ENCODE data around the gene IMPDH2. TPM values are rescaled to one million over a fixed set of nuclear protein-coding genes. Genes with fewer than 3 reads are reported as not detected.

The IMPDH2 gene
- 208 TPM for total RNA-seq
- polyA plus RNA-seq, result 85.7 TPM
- long read RNA-seq, donor 1, partial matches to known transcripts, result 0 of 6 reads
- long read RNA-seq, donor 1, other reads (novel, unspliced or antisense), result 0 of 6 reads
- long read RNA-seq, donor 2, transcript IMPDH2-205 (2 exons, 420 nt), result minor isoform, 5 of 118 reads
- long read RNA-seq, donor 2, transcript IMPDH2-201 (14 exons, 1,643 nt), result major isoform, 88 of 118 reads
- long read RNA-seq, donor 2, partial matches to known transcripts, result 22 of 118 reads
- long read RNA-seq, donor 2, other reads (novel, unspliced or antisense), result 0 of 118 reads
- long read RNA-seq, donor 3, transcript IMPDH2-205 (2 exons, 420 nt), result minor isoform, 5 of 95 reads
- long read RNA-seq, donor 3, transcript IMPDH2-201 (14 exons, 1,643 nt), result major isoform, 61 of 95 reads
- long read RNA-seq, donor 3, partial matches to known transcripts, result 29 of 95 reads
- long read RNA-seq, donor 3, other reads (novel, unspliced or antisense), result 0 of 95 reads
- long read RNA-seq, donor 4, transcript IMPDH2-201 (14 exons, 1,643 nt), result major isoform, 13 of 33 reads
- long read RNA-seq, donor 4, partial matches to known transcripts, result 16 of 33 reads
- long read RNA-seq, donor 4, other reads (novel, unspliced or antisense), result 0 of 33 reads
- long read RNA-seq, donor 5, transcript IMPDH2-201 (14 exons, 1,643 nt), result major isoform, 74 of 136 reads
- long read RNA-seq, donor 5, transcript IMPDH2-205 (2 exons, 420 nt), result minor isoform, 6 of 136 reads
- long read RNA-seq, donor 5, partial matches to known transcripts, result 52 of 136 reads
- long read RNA-seq, donor 5, other reads (novel, unspliced or antisense), result 0 of 136 reads
- long read RNA-seq, donor 6, transcript IMPDH2-201 (14 exons, 1,643 nt), result major isoform, 37 of 41 reads
- long read RNA-seq, donor 6, partial matches to known transcripts, result 0 of 41 reads
- long read RNA-seq, donor 6, other reads (novel, unspliced or antisense), result 0 of 41 reads
- long read RNA-seq, donor 7, transcript IMPDH2-205 (2 exons, 420 nt), result minor isoform, 9 of 65 reads
- long read RNA-seq, donor 7, transcript IMPDH2-201 (14 exons, 1,643 nt), result major isoform, 41 of 65 reads
- long read RNA-seq, donor 7, partial matches to known transcripts, result 14 of 65 reads
- long read RNA-seq, donor 7, other reads (novel, unspliced or antisense), result 0 of 65 reads
- long read RNA-seq, donor 8, transcript IMPDH2-201 (14 exons, 1,643 nt), result major isoform, 26 of 27 reads
- long read RNA-seq, donor 8, partial matches to known transcripts, result 0 of 27 reads
- long read RNA-seq, donor 8, other reads (novel, unspliced or antisense), result 0 of 27 reads
- long read RNA-seq, donor 9, transcript IMPDH2-201 (14 exons, 1,643 nt), result major isoform, 31 of 33 reads
- long read RNA-seq, donor 9, partial matches to known transcripts, result 0 of 33 reads
- long read RNA-seq, donor 9, other reads (novel, unspliced or antisense), result 0 of 33 reads
- long read RNA-seq, donor 10, transcript IMPDH2-201 (14 exons, 1,643 nt), result major isoform, 25 of 28 reads
- long read RNA-seq, donor 10, partial matches to known transcripts, result 0 of 28 reads
- long read RNA-seq, donor 10, other reads (novel, unspliced or antisense), result 0 of 28 reads

GRCh38 chr3:49028673-49029562, at the start of gene IMPDH2:
TSS of gene IMPDH2 (minus strand) at chr3:49029398. CDS start at chr3:49029350, 48 bp downstream.
- H3K4me3 ChIP-seq (ENCODE audit: low read length in 2 of 2), result peak within 1 kb of the TSS; percentile 64 to 73
- DNase-seq (ENCODE audit: low read depth in 6 of 9, low spot score in 9 of 9), result peak; percentile 86 to 97 (median 92)
- H3K27ac ChIP-seq (ENCODE audit: low read depth in 1 of 2, low read length in 1 of 2), result peak within 1 kb of the TSS; percentile 75 to 92
- H3K9me3 ChIP-seq (ENCODE audit: control insufficient read depth in 2 of 2, insufficient read depth in 1 of 2, low read length in 1 of 2), result no peaks in the 10 kb centered on the region
- peaks cover 55 to 75% of the 10 kb centered on the region in 2 donors for H3K36me3 ChIP-seq (ENCODE audit: control insufficient read depth in 2 of 2, insufficient read depth in 2 of 2, low read length in 1 of 2)
- H3K27me3 ChIP-seq (ENCODE audit: control insufficient read depth in 2 of 2, insufficient read depth in 1 of 2, low read length in 1 of 2), result no peaks in the 10 kb centered on the region
- peaks cover 7 to 20% of the 10 kb centered on the region in 2 donors for H3K4me1 ChIP-seq (ENCODE audit: control insufficient read depth in 2 of 2, insufficient read depth in 2 of 2, low read length in 2 of 2)
- 2% methylated on average over 55 of the region's 55 CpGs for WGBS

DNA sequence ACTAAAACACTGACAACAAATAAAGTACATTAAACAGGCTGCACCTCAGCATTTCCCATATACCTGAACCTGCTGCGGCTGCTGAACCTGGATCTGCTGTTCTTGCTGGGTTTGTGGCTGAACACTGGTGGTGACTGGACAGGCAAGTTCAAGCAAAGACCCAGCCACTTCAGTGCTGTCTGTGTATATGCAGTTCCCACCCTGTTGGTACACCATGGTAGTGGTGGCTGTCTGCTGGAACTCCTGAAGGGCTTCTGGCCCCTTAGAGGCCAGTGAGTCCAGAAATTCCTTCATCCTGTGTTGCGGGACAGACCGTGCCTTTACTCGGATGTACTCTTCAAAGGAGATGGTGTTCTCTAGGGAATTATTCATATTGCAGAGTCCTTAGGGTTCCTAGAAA, 47.4 kb upstream of the IMPDH2 start:
- no peaks in the 10 kb centered on the region for H3K4me1 ChIP-seq (ENCODE audit: control insufficient read depth in 2 of 2, insufficient read depth in 2 of 2, low read length in 2 of 2)
- 99% methylated on average over 4 of the region's 4 CpGs for WGBS
- H3K4me3 ChIP-seq (ENCODE audit: low read length in 2 of 2), result no peak overlapping the region
- peaks cover 60 to 72% of the 10 kb centered on the region in 2 donors for H3K36me3 ChIP-seq (ENCODE audit: control insufficient read depth in 2 of 2, insufficient read depth in 2 of 2, low read length in 1 of 2)
- no peaks in the 10 kb centered on the region for H3K9me3 ChIP-seq (ENCODE audit: control insufficient read depth in 2 of 2, insufficient read depth in 1 of 2, low read length in 1 of 2)
- no peak for DNase-seq (ENCODE audit: low read depth in 6 of 9, low spot score in 9 of 9)
- H3K27me3 ChIP-seq (ENCODE audit: control insufficient read depth in 2 of 2, insufficient read depth in 1 of 2, low read length in 1 of 2), result no peaks in the 10 kb centered on the region
- no peak overlapping the region for H3K27ac ChIP-seq (ENCODE audit: low read depth in 1 of 2, low read length in 1 of 2)

DNA sequence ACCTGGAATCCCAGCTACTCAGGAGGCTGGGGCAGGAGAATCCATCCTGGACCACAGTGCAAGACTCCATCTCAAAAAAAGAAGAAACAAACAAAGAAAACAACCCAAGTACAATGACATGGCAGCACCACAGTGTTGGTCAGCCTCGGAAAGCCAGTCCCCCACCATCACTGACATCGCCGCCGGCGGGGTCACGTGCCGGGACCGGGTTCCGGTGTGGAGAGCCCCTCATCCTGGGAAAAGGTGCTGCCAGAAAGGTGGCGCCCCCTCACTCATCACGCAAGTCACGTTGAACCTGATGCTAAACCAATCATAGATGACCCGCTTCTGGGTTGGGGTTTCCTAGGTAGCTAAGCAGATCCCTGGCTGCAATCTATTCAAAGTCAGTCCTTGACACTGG, 46.9 kb upstream of the IMPDH2 start:
- no peak overlapping the region for H3K4me3 ChIP-seq (ENCODE audit: low read length in 2 of 2)
- H3K36me3 ChIP-seq (ENCODE audit: control insufficient read depth in 2 of 2, insufficient read depth in 2 of 2, low read length in 1 of 2), result peaks cover 66 to 77% of the 10 kb centered on the region in 2 donors
- no peaks in the 10 kb centered on the region for H3K27me3 ChIP-seq (ENCODE audit: control insufficient read depth in 2 of 2, insufficient read depth in 1 of 2, low read length in 1 of 2)
- WGBS, result 93% methylated on average over 13 of the region's 13 CpGs
- no peak for DNase-seq (ENCODE audit: low read depth in 6 of 9, low spot score in 9 of 9)
- no peaks in the 10 kb centered on the region for H3K9me3 ChIP-seq (ENCODE audit: control insufficient read depth in 2 of 2, insufficient read depth in 1 of 2, low read length in 1 of 2)
- H3K27ac ChIP-seq (ENCODE audit: low read depth in 1 of 2, low read length in 1 of 2), result no peak overlapping the region
- no peaks in the 10 kb centered on the region for H3K4me1 ChIP-seq (ENCODE audit: control insufficient read depth in 2 of 2, insufficient read depth in 2 of 2, low read length in 2 of 2)

DNA sequence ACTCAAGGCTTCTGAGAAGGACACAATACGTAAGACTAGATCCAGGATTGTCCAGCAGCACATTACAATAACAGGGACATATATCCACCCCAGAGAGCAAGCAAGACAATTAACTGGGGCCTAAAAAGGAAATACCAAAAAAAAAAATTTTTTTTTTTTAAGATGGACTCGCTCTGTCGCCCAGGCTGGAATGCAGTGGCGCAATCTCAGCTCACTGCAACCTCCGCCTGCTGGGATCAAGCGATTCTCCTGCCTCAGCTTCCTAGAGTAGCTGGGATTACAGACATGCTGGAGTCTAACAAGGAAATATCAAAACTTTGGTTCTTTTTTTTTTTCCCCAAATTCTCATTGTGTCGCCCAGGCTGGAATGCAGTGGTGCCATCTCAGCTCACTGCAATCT, 28.8 kb upstream of the IMPDH2 start:
- H3K27ac ChIP-seq (ENCODE audit: low read depth in 1 of 2, low read length in 1 of 2), result no peak overlapping the region
- WGBS, result 98% methylated on average over 7 of the region's 7 CpGs
- peaks cover 60 to 68% of the 10 kb centered on the region in 2 donors for H3K36me3 ChIP-seq (ENCODE audit: control insufficient read depth in 2 of 2, insufficient read depth in 2 of 2, low read length in 1 of 2)
- no peaks in the 10 kb centered on the region for H3K4me1 ChIP-seq (ENCODE audit: control insufficient read depth in 2 of 2, insufficient read depth in 2 of 2, low read length in 2 of 2)
- H3K9me3 ChIP-seq (ENCODE audit: control insufficient read depth in 2 of 2, insufficient read depth in 1 of 2, low read length in 1 of 2), result no peaks in the 10 kb centered on the region
- H3K27me3 ChIP-seq (ENCODE audit: control insufficient read depth in 2 of 2, insufficient read depth in 1 of 2, low read length in 1 of 2), result no peaks in the 10 kb centered on the region
- DNase-seq (ENCODE audit: low read depth in 6 of 9, low spot score in 9 of 9), result no peak
- H3K4me3 ChIP-seq (ENCODE audit: low read length in 2 of 2), result no peak overlapping the region

GRCh38 chr3:49057268-49057667, 28.1 kb upstream of the IMPDH2 start:
- Histone ChIP-seq H3K36me3 (ENCODE audit: control insufficient read depth in 2 of 2, insufficient read depth in 2 of 2, low read length in 1 of 2) (peaks cover 59 to 70% of the 10 kb centered on the region in 2 donors), H3K4me3 (ENCODE audit: low read length in 2 of 2) (no peak overlapping the region), H3K27ac (ENCODE audit: low read depth in 1 of 2, low read length in 1 of 2) (no peak overlapping the region), H3K27me3 (ENCODE audit: control insufficient read depth in 2 of 2, insufficient read depth in 1 of 2, low read length in 1 of 2) (no peaks in the 10 kb centered on the region), H3K4me1 (ENCODE audit: control insufficient read depth in 2 of 2, insufficient read depth in 2 of 2, low read length in 2 of 2) (no peaks in the 10 kb centered on the region), H3K9me3 (ENCODE audit: control insufficient read depth in 2 of 2, insufficient read depth in 1 of 2, low read length in 1 of 2) (no peaks in the 10 kb centered on the region)
- no peak for DNase-seq (ENCODE audit: low read depth in 6 of 9, low spot score in 9 of 9)
- 98% methylated on average over 10 of the region's 10 CpGs for WGBS

DNA sequence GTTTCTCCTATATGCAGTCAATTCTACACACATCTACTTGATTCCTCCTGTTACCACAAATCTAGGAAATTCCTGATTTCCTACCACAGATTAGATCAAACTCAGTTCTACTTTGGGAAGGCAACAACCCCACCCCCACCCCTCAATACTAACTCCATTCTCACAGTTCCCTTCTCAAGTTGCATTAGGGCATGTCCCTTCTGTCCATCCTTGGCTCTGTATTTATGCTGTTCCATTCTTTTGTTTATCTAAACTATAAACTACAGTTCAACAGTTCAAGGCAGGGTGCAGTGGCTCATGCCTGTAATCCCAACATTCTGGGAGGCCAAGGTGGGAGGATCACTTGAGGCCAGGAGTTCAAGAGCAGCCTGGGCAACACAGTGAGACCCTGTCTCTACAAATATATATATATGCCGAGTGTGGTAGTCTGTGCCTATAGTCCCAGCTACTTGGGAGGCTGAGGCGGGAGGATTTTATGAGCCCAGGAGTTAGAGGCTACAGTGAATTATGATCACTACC, 25.2 kb upstream of the IMPDH2 start:
- H3K9me3 ChIP-seq (ENCODE audit: control insufficient read depth in 2 of 2, insufficient read depth in 1 of 2, low read length in 1 of 2), result no peaks in the 10 kb centered on the region
- H3K4me1 ChIP-seq (ENCODE audit: control insufficient read depth in 2 of 2, insufficient read depth in 2 of 2, low read length in 2 of 2), result no peaks in the 10 kb centered on the region
- DNase-seq (ENCODE audit: low read depth in 6 of 9, low spot score in 9 of 9), result no peak
- H3K36me3 ChIP-seq (ENCODE audit: control insufficient read depth in 2 of 2, insufficient read depth in 2 of 2, low read length in 1 of 2), result peaks cover 53 to 67% of the 10 kb centered on the region in 2 donors
- H3K27me3 ChIP-seq (ENCODE audit: control insufficient read depth in 2 of 2, insufficient read depth in 1 of 2, low read length in 1 of 2), result no peaks in the 10 kb centered on the region
- H3K27ac ChIP-seq (ENCODE audit: low read depth in 1 of 2, low read length in 1 of 2), result no peak overlapping the region
- no peak overlapping the region for H3K4me3 ChIP-seq (ENCODE audit: low read length in 2 of 2)
- WGBS, result 97% methylated on average over 2 of the region's 2 CpGs

DNA sequence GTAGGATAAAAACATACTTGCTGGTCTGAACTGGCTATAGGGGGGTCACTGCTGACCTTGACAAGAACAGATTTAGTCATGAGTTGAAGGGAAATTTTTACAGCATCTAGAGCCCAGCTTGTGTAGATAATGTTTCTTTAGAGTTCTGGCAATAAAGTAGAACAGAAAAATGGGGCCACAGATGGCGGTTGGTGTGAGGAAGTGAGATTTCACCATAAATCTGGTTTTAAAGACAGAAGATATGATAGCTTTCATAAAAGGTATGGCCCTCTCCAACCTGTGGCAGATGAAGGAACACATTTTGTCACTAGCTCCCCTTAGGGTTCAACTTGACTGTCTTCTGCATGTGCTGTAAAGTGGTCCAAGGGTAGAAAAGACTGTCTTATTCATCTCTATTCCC, 24.3 kb upstream of the IMPDH2 start:
- no peaks in the 10 kb centered on the region for H3K9me3 ChIP-seq (ENCODE audit: control insufficient read depth in 2 of 2, insufficient read depth in 1 of 2, low read length in 1 of 2)
- peaks cover 56 to 70% of the 10 kb centered on the region in 2 donors for H3K36me3 ChIP-seq (ENCODE audit: control insufficient read depth in 2 of 2, insufficient read depth in 2 of 2, low read length in 1 of 2)
- H3K27me3 ChIP-seq (ENCODE audit: control insufficient read depth in 2 of 2, insufficient read depth in 1 of 2, low read length in 1 of 2), result no peaks in the 10 kb centered on the region
- DNase-seq (ENCODE audit: low read depth in 6 of 9, low spot score in 9 of 9), result no peak
- H3K27ac ChIP-seq (ENCODE audit: low read depth in 1 of 2, low read length in 1 of 2), result no peak overlapping the region
- H3K4me1 ChIP-seq (ENCODE audit: control insufficient read depth in 2 of 2, insufficient read depth in 2 of 2, low read length in 2 of 2), result no peaks in the 10 kb centered on the region
- WGBS, result 96% methylated on average over 1 of the region's 1 CpG
- H3K4me3 ChIP-seq (ENCODE audit: low read length in 2 of 2), result no peak overlapping the region
